GM21381 (cell line): ENCODE measurements around the gene SEPTIN2.
A peak's percentile ranks its signal among the peaks of the same experiment; 100 is the strongest.
"Not testable (repeated sequence)": the region's sequence is repeated elsewhere in the genome, so short reads cannot be mapped to it uniquely, and the experiment has no call there.

Experiments
- ATAC-seq: cut with Tn5 transposase; IDR thresholded peaks from one replicate; pipeline ENCODE4 v1.9.1; 2021; ENCODE audit warnings: mild to moderate bottlenecking, moderate library complexity; ENCODE audit not compliant: unreplicated experiment

The SEPTIN2 gene

DNA sequence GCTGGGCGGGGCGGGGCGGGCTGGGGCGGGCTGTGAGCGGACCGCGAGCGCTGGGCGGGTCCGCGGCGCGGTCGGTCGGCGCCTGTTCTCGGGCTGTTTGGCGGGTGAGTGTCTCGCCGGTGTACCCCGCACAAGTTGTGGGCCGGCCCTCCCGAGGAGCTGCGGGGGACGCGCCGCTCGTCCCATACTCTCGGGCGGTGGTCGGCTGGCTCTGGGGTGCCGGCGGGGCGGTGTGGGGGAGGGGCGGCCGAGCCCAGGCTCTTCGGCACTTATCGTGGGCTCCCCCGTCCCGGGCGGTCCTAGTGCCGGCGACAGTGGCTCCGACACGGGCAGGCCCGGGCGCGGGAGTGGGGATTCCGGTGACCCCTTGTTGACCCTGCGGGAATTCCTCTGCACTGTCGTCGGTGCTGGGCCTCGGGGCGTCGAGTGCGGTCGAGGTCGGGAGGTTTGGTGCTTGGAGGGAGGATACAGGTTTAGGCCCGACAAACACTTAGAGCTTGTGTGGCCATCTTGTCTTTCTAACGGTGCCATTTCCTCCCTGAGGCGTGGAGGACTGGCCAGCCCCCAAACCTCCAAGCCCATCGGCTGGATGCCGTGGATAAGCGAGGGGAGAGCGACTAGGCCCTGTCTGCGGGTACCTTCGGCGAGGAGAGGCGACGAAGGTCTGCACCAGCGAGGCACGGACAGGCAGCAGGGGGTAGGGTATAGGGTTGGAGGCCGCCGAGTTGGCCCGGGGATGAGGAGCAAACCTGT, at the start of gene SEPTIN2:
TSS of gene SEPTIN2 (plus strand) at position 47 of the 753 bp plus-strand sequence. CDS start 8,308 bp downstream, outside the sequence.
- ATAC-seq = peak; percentile 38

DNA sequence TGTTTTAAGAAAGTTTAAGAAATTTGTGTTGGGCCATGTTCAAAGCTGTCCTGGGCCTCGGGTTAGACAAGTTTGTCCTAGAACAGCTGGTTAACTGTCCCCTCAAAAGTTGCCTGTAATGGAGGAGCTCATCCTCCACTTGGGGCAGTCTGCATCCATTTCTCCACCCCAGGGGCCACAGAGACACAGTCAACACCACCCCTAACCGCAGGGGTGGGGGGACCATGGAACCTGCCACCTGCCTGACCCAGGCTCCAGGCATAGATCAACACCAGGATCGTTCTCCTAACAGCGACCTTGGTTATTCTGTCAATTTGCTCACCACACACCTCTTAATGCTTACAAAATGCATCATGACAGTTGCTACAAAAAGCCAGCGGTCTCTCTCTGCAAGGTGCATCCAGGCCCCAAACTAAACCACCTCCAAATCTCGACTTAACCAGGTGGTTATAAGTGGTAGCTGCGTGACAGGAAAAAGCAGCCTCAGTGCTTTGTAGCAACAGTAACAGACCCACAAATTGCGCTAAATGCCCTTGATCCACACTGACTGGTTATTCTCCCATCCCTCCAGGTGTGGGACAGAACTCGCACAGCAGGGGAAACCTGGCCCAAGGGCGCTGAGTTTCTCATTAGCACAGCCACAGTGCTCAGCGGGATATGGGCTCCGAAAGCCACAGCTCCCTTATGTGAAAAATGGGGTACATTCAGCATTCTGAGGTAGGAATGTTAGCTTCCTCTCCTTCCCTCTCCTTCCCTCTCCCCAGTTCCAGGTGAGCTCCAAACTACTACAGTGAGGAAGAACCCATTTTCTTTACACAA, 48.3 kb upstream of the SEPTIN2 start:
- ATAC-seq = no peak

DNA sequence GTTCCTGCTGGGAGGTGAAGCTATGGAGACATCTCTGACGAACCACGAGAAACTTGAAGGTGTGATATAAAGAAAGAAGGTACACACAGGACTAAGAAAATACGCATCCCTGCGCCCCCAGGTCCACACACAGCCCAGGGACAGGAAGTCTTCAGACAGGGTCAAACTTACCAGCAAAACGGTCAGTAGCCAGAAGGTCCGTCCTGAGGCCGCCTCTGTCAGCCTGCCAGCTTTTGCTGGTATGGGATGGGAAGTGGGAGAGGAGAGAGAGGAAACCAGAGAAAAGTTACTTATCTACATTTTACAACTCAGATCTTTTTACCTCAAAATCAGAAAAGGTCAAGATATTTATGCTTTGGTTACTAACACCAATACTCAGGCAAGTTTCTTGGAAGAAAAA, 47.4 kb upstream of the SEPTIN2 start:
- ATAC-seq = no peak

DNA sequence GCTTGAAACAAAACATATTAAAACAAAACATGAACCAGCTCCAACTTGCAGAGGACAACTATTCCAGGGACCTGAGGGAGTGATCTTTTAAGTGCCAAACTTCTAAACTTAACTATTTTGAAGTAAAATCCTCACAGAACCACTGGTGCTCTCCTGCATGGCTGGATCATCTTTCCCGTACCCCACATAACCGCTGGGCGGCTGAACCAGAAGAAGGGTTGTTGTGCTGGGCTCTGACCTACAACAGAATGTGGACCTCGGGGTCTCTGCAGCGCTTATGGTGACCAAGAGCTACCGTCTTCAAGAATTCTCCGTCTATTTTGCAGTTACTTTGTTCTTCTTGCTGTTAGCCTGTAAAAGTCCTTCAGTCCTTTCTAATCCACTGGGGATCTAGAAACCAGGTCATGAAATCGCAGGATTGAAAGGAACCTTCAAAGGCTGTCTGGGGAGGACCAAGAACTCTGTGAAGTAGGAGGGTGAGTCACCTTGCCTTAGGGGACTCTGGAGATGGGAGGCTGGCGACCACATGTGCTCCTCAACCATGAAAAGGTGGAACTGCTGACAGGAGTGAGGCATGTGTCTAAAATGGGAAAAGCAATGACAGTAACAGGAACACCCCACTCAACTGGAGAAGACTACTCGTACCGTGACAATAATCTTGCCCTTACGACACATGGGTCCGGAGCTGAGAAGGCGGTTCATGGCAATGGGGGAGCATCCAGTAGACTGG, 46.8 kb upstream of the SEPTIN2 start:
- no peak for ATAC-seq

DNA sequence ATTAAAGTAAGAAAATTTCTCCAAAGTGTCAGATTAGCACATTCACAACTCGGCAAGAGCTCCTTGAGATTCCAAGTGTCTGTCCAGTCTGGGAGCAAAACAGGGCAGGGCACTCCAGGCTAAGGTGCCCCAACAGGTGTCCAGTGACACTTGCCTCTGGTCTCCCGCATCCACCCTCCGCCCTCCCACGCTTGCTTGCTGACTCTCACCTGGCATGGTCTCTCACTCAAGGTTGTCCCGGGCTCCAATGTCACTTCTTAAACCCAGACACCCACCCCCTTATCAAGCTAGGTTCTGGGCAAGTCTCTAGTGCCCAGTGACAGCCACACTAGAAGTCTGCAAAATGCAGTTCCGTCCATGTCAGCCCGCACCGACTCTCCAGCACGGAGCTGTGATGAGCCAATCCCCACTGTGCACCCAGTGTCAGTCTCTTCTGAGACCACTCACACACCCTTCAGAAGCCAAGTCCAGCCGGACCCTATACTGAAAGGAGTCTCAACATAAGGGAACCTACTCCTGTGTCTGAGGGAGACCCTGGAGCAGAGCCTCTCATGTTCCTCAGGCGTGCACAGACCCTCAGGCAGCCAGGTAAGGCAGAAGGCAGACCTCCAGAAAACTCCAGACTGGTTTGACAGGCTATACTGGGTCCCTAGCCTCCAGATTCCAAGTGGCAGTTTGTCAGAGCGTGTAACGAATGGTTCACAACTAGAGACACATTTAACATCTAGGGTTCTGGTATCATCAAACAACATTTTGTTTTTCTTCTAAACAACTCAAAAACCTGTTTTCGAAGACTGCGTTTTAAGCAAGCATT, 45.8 kb upstream of the SEPTIN2 start:
- ATAC-seq = no peak

DNA sequence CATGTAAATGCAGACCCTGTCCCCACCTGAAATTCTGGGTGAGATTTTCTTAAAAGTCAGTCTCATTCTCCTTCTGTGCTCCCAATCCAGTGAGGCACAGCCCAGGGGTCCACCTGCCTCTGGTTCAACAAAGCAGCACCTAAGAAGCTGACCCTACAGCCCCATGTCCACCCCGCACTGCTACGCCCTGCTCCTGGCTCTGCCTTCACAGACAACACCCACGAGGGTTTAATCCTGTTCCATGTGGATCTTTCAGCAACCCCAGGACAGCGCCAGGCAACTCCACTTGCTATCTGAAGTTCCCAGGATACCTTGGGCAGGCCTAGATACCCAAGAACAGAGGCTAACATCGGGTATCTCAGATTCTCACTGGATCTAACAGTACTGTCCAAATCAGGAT, 45.2 kb upstream of the SEPTIN2 start:
- no peak for ATAC-seq

DNA sequence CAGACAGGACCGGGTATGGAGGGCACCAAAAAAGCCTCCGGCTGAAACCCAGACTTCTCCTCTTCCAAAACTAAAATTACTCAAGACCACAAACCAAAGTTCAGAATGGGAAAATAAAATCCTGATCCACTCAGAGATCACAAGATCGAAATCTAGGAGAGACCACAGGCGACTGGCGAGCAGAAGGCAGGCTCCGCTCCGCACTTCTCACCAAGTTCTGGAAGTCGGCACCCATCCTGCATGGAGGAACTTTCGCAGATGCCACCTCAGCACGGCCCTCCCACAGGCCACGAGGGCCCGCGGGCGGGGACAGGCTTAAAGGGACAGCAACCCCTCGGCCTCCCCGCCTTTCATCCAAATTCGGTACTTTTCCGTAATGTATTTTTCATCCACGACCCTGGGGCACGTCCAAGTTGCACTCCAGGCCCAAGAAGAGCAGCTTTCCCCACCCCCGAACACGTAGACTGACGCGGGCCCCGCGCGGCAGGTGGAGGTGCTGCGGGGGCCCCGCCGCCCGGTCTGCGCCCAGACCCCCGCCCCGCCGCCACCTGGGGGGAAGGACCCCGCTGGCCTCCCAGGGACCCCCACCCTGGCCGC, 43.9 kb upstream of the SEPTIN2 start:
- ATAC-seq = peak; percentile 55

DNA sequence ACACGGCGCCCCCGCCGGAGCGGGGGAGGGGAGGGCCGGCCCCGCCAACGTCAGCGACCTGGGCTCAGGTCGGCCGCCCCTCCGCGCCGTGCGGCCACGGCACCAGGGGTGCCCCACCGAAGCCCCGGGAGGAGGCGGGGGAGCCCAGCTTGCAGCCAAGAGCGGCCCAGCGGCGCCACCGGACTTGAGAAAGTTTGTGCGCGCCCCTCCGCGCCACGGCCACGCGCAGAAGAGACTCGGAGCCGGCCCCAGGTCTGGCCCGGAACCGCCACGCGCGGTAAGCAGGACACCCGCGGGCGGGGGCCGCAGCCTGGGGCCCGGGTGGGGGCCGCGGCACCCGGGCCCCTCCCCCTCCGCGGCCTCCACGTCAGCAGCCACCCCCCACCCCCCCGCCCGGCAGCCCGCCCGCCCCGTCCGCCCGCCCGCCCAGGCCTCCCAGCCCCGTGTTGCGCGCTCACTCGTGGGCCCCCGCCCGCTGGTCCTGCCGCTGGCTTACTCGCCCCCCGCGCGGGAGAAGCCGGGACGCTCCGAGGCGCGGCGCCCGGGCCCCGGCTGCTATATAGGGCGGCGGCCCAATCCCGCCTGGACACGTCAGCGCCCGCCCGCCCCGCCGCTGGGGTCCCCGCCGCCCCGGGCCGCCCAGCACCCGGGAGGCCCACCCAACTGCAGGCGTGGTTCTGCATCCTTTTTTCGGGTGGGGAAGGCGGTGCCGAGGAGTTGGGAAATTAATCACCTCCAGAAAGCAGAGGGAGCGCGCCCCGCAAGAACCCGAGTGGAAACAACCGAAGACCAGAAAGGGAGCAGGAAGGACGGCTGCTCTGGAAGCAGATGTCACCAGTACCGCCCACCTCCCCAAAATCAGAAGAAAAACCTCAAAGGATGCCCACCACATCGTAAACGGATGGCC, 43.2 kb upstream of the SEPTIN2 start:
- ATAC-seq = peak; percentile 58

DNA sequence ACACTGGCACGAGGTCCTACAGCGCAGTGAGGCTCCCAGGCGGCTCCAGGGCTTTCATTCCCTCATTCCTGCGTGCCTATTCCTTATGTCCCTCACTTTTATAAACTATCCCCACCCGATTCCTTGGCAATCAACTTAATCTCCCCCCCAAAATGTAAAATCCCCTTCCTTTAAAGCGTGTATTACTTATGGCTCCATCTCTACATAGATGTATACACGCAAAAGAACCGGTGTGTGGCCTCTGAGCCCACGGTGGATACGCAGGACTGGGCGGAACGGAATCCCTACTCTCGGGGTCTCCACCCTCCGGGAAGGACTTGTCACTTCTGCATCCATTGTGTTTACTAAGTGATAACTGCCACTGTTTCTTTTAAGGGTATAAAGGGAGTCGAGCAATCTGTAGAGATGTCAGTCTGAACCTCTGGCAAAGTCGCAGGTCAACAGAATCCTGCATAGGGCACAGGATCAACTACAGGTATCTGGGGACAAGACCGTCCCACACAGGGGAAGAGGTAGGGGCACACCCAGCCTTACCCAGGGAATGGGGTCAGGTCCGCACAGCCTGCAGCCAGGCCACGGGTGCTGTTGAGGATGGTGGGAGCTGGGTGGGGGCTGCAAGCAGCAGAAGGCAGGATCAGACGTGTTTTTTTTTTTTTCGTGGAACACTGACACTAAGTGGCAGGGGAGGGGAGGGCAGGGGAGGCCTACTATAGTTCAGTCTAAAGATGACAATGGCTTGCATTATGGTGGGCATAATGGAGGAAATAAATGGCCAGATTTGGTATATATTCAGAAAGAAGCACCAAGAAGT, 42.3 kb upstream of the SEPTIN2 start:
- no peak for ATAC-seq

DNA sequence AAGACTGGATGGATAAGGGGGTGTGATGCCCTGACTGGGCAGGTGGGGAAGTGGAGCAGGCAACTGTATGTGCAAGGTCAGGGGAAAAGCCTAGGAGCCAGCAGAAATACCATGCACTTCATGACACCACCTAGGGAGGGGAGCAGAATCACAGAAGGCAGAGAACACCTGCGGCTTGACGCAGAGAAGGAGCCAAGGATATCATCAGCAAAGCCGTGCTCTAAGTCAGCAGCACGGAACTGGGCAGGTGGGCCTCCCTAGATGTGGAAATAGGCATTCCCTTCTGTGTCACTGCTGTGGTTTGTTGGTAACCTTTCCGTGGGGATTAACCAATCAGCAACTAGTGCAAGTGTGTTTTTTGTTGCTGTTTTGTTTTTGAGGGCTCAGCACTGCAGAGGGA, 41.6 kb upstream of the SEPTIN2 start:
- ATAC-seq = no peak

DNA sequence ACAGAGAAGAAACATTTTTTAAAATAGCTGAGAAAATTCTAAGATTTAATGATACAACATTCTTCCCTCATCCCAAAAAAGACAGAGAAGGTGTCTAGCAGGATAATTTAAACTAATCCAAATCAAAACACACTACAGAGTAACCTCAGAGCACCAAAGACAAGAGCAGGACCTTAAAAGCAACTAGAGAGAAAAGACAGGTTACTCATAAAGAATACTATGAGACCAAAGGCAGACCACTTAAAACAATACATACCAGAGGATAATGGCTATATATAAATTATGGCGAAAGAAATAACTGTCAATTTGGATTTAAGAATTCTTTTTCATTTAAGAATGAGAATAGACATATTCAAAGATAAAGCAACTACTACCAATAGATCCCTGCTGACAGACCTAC, 40.2 kb upstream of the SEPTIN2 start:
- ATAC-seq = no peak

DNA sequence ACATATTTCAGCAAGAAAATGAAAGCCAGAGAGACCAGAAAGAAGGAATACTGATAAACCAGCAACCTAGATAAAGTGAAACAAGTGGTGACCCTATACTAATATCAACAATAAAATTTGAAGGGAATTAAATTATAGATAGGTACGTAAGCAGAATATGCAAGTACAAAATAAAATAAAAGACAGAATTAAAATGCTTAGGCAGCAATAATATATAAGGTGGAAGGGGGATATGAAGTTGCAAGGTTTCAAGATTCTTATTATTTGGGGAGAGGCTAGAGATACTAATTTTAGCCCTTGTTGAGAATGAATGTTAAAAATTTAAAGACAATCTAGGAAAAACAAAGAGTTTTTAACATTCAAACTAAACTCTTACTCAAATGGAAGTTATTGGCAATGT, 39.8 kb upstream of the SEPTIN2 start:
- ATAC-seq = no peak

DNA sequence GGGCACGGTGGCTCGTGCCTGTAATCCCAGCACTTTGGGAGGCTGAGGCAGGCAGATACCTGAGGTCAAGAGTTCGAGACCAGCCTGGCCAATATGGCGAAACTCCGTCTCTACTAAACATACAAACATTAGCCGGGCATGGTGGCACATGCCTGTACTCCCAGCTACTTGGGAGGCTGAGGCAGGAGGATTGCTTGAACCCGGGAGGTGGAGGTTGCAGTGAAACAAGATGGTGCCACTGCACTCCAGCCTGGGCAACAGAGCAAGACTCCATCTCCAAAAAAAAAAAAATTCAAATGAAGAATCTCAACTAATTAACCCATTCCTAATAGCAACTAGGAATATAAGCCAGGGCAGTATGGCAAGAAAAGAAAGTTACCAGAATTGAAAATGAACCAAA, 37.4 kb upstream of the SEPTIN2 start:
- ATAC-seq = not testable (repeated sequence)

DNA sequence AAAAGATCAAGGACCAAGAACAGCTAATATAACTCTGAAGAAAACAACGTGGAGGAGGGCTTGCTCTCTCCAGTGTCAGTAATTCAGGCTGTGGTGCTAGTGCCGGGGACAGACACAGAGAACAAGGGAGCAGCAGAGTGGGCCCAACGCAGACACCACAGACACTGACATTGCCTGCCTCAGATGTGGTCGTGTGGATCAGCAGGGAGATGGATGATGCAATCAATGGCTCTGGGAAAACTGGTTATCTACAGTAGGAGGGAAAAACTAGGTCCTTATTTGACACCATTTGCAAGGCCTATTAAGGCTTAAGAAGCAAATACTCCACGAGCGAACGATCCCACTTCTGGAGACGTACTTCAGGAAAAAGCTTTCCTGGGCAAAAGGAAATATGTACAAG, 36.3 kb upstream of the SEPTIN2 start:
- no peak for ATAC-seq

DNA sequence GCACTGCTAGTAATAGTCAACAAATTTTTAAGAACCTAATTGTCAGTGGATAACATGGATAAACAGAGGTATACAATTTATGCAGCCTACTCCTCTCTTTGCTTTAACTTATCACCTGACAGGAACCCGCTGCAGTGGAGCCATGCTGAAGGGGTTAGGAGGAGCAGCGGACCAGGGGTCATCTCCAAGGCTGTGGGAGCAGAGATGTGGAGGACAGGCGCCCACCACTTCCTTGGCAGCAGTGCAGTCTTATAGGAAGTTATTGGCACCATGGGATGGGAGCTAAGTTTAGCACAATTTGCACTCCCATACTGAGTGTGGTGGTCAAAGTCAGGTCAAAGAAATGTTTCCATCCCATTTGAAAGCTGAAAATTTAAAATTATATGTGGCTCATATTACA, 35.9 kb upstream of the SEPTIN2 start:
- no peak for ATAC-seq

DNA sequence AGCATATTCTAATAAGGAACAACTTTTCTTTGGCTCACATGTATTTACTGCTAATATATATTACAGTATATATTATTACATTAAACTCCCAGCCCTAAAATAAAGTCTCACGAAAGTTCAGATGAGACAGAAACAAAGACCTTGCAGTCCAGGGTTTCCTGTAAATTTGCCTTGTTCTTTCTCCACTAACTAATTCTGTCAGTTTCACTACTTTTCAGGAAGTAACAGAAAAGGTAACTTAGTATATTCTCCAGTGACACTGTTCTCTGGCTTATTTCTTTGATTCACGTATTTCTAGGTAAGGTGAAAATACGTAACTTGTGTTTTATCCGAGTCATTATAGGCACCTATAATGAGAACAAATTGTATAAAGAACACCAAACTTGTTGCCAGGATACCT, 35.4 kb upstream of the SEPTIN2 start:
- no peak for ATAC-seq

DNA sequence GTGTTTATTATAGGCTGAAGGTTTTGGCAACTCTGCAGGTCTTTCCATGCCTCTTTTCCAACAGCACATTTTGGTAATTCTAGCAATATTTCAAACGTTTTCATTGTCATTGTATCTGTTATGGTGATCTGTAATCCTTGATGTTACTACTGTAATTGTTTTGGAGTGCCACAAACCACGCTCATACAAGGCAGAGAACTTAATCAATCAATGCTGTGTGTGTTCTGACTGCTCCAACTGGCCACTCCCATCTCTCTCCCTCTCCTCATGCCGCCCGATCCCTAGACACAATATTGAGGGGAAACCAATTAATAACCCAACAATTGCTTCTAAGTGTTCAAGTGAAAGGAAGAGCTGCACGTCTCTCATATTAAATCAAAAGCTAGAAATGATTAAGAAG, 33.2 kb upstream of the SEPTIN2 start:
- no peak for ATAC-seq

DNA sequence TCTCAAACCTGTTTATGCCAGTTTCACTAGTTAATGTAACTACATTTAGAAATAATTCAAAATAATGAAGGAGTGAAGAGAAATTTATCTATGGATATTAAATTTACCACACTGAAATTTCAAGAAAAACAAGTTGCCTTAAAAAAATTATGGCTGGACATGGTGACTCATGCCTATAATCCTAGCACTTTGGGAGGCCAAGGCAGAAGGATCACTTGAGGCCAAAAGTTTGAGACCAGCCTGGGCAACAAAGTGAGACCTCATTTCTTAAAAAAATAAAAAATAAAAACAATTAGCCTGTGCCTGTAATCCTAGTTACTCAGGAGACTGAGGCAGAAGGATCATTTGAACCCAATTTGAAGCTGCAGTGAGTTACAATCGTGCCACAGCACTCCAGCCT, 30.1 kb upstream of the SEPTIN2 start:
- ATAC-seq = no peak
